Hypothalamus (tissue), 51 donors: ENCODE data around the gene PIGT.

Experiments
- DNase-seq, 51 donors: peaks; one replicate each; lab custom pipeline; 2025; lab: John Stamatoyannopoulos, UW

The PIGT gene

DNA sequence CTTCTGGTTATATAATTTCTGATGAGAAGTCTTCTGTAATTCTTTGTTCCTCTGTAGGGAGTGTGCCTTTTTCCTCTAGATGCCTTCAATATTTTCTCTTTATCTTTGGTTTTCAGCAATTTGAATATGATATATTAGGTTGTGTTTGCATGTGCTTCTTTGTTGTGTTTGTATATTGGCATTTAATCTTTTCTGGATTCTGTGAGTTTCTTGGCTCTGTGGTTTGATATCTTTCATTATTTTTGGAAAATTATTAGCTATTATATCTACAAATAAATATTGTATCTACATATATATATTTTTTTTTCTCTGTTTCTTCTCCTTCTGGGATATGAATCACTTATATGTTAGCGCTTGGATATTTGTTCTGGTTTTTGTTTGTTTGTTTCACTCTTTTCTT is 16.9 kb upstream of the PIGT start:
- DNase-seq, result no peak

DNA sequence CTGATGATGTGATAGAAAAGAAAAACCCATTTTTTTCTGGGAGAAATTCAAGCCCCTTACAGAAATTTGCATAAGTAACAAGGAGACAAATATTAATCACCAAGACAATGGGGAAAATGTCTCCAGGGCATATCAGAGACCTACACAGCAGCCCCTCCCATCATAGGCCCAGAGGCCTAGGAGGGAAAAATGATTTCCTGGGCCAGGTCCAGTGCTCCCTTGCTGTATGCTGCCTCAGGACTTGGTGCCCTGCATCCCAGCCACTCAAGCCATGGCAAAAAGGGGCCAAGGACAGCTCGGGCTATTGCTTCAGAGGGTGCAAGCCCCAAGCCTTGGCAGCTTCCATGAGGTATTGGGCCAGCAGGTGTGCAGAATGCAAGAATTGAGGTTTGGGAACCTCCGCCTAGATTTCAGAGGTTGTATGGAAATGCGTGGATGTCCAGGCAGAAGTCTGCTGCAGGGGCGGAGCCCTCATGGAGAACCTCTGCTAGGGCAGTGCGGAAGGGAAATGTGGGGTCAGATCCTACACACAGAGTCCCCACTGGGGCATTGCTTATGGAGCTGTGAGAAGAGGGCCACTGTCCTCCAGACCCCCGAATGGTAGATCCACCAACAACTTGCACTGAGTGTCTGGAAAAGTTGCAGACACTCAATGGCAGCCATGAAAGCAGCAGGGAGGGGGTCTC is 15.5 kb upstream of the PIGT start:
- no peak for DNase-seq

DNA sequence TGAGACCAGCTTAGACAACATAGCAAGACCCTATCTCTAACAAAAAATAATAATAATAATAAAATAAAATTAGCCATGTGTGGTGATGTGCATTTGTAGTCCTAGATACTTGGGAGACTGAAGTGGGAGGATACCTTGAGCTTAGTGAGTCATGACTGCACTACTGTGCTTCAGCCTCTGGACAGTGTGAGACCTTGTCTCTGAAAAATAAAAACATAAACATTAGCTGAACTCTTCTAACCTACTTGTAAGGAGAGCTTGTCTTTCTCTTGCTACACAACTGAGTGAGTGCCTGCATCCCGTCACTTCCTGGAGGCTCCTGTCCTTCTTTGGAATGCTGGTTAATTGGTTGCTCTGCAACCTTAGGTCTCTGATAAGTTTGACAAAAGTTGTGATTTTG is 13.0 kb upstream of the PIGT start:
- no peak for DNase-seq

DNA sequence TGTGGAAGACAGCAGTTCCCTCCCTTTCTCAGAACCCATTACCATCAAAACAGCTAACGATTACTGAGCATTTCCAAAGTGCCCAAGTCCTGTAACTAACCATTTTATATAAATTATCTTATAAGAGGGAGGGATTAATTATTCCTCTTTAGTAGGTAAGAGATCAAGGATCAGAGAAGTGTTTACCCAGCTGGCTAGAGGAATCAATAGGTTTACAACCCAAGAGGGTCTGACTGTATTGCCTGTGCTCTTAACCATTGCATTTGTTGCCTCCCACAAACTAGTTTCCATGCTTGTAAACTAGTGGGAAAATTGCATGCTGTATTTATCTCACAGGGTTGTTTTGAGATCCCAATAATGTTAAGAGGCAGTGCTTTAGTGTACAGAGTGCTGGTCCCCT is 11.5 kb upstream of the PIGT start:
- no peak for DNase-seq

DNA sequence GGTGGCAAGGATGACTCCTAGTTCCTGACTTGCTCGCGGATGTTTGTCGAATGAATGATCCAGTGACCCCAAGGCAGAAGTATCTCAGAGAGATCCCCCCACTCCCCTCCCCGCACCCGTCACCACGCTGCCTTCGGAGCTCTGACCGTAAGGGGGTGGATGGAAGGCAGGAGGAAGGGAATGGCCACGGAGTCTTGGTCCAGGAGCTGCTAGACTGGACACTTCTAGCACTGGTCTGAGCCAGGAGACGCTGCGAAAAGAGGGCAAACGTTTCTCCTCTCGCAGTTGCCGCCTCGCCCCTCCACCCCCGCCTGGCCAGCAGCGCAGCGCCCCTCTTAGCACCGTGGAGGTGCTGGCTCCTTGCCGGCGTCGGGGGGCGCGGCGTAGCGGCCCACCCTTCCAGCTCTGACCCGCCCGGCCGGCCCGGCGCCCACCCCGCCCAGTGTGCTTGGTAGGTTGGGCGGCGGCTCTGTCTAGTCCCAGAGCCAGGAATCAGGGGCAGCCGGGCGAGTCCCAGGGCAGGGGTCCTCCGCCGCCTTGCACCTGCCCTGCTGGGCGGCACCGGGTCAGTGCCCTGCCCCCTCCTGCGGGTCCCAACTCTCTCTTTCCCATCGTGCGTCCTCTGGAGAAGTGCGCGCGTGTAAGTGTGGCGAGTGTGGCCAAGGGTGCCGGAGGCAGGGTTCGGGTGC is 10.2 kb upstream of the PIGT start:
- peak in 7 of 51 donors; percentile 22 to 66 (median 57) for DNase-seq

DNA sequence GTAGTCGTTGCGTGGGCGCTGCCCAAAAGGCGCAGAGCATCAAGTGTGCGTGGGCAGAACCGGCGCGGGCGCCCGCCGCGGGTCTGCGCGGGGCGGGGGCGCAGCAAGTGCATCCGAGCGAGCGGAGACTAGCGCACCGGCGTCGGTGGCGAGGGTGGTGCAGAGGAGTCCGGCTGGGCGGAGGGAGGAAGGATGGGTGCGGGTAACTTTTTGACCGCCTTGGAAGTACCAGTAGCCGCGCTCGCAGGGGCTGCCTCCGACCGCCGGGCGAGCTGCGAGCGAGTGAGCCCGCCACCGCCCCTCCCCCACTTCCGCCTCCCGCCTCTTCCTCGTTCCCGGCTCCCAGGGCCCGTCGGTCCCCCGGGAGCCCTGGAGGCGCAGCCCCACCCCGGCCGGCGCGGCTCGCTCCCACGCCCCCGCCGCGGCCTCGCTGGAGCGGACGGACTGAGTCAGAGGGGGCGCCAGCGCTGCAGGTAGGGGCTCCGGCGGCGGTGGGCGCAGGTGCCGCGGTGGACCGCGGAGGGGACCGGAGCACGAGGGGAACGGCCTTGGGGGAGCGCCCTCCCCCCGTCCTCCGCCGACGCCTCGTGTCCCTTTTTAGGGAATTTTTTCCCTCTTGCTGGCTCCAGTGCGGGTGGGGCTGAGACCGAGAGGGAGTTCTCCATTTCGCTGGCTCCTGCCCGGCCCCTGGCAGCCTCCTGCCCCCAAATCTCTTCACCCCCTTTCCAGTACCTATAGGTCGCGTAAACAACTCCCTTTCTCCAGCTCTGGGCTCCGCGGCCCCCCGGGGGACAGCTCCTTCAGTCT is 9.5 kb upstream of the PIGT start:
- DNase-seq, result peak in 46 of 51 donors; percentile 32 to 82 (median 60)

DNA sequence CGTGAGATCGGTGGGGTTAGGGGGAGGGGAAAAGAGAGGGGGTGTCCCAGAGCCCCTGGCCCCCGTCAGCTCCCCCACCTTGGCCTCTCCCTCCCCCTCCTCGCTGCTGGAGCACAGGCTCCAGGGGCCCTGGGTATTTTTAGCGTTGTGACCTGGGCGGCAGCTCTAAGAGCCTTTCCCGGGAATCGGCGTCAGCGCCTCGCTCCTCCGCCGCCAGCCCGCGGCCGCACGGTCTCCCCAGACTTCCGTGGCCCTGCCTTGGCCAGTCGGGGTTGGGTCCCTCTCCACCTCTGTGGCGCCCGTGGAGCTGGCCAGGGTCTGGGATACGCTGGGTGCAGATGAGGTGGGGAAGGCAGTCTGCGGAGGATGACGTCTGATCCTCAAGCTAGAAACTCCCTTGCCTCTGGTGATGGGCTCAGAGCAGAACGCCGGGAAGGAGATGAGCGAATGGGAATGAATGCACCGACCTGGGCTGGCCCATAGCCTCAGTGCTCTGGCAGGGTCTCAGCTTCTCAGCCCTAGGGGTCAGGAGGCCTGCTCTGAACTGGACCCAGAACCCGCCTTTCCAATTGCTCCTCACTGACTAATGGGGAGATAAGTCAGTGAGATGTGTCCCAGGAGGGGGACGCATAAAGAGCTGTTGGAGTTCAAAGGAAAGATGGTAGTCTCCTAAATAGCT is 8.7 kb upstream of the PIGT start:
- peak in 27 of 51 donors; percentile 26 to 84 (median 55) for DNase-seq

DNA sequence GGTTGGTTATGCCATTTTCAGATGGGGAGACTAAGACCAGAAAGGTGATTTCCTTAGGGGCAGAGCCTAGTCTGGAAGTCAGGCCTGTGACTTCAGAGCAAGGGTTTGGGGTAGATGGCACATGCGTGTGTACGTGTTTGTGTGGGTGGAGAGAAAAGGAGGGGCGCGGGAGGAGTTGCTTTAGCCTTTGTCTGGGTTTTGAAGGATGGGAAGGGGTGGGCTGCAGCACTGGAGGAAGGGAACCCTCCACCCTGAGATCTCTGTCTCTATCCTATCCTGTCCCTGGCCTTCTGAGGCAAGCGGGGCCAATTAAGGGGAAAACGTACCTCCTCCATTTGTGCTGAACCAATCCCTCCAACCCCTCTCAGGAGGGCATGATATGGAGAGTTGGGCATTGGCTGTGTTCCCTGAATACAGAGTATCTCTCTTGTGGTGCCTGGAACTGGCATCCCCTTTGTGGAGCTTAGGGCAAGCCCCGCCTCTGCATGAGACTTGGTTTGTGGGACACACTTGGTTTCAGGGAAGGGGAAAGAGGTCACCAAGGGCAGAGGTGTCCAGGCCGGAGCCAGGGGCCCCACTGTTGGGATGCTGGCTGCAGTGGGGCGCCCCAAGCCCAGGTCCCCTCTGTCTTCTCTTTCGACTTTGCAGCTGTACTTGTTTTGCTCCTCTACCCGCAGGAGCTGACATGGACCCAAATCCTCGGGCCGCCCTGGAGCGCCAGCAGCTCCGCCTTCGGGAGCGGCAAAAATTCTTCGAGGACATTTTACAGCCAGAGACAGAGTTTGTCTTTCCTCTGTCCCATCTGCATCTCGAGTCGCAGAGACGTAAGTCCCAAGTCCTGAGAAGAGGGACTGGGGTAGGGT is 7.9 kb upstream of the PIGT start, which contains the start of gene DBNDD2:
TSS of gene DBNDD2 (plus strand) at position 507 of the 863 bp plus-strand sequence. CDS start at position 686, 179 bp downstream.
- peak in 42 of 51 donors; percentile 19 to 96 (median 79) for DNase-seq

DNA sequence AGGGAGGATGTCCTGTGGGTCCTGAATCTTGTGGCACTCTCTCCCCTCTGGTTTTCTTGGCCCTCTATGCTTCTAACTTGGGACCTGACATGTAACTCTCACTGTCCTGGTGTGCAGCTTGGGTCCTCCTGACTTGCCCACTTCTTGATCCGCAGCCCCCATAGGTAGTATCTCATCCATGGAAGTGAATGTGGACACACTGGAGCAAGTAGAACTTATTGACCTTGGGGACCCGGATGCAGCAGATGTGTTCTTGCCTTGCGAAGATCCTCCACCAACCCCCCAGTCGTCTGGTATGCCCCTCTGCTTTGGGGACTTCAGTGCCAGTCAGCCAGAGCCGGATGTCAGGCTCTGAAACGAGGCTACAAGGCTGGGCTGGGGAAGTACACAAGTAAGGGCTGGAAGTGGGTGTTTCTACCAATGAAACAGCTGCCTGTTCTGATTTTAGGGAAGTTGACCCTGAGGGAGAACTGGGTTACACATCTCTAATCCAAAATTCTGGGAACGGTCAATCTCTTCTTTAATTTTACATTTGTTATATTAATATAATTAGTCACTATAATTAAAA is 7.2 kb upstream of the PIGT start:
- peak in 18 of 51 donors; percentile 16 to 56 (median 30) for DNase-seq

DNA sequence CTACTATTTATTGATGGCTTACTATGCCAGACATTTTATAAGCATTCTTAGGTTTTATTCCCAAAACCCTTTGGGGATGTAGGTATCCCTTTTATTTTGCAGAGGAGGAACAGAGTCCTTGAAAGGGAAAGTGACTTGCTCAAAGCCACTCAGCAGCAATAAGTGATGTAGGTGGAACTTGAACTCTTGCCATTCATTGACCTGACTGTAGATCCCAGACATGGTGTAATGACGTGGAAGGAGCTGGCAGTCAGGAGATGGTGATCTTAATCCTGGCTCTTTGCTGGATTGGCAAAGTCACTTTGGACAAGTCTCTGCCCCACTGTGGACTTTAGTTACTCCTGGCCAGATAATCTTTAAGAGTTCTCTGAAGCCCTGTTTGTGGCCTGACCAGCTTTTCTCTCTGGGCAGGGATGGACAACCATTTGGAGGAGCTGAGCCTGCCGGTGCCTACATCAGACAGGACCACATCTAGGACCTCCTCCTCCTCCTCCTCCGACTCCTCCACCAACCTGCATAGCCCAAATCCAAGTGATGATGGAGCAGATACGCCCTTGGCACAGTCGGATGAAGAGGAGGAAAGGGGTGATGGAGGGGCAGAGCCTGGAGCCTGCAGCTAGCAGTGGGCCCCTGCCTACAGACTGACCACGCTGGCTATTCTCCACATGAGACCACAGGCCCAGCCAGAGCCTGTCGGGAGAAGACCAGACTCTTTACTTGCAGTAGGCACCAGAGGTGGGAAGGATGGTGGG is 6.2 kb upstream of the PIGT start:
- no peak for DNase-seq

DNA sequence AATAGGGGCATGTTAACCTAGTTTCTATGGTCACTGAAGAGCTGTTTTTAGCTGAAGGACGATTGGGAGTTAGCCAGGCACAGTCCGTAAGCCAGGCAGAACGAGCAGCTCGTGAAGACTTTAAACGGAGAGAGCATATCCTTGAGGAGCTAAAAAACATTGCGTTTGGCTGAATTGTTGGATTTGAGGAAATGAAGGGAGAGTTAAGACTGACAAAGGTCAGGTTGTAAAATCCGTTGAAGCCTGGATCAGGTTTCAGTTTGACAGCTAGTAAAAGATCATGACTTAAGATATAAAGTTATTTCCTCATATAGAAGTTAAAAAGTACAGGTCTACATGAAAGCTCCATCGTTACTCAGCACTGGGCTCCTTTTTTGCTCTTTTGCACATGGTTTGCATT is 5.1 kb upstream of the PIGT start:
- DNase-seq, result no peak

DNA sequence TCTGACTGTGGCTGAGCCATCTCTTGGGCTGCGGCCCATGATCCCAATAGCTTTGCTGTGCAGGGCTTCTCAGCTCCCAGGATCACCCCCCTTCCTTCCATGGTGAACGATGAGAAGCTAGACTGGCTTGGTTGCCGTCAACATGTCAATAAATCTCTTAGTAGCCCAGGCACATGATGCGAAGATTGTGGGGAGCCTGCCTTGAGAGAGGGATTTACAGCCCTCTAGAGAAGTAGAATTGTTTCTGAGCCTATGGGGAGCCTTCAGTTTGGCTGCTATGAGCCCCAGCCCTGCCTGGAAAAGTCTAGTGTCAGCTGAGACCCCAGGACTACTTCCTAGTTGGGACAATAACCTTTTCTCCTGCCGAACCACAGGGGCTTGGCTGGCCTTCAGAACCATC is 3.3 kb upstream of the PIGT start:
- no peak for DNase-seq

DNA sequence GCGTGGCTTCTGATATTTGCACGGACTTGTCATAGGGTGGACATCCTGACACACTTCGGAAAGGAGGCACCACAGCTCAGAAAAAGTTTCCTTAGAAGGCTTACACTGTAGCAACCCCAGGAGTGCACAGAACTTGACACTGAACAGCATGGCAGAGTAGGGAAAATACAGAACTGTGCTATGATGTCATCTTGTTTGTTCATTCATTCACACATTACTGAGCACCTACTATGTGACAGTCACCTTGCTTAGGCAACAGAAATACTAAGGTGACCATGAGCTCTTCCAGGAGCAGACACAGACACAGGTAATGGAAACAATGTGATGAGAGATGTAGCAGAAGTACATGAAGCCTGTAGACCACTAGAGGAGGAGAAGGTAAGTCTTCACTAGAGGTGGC is 2.5 kb upstream of the PIGT start:
- DNase-seq, result no peak

DNA sequence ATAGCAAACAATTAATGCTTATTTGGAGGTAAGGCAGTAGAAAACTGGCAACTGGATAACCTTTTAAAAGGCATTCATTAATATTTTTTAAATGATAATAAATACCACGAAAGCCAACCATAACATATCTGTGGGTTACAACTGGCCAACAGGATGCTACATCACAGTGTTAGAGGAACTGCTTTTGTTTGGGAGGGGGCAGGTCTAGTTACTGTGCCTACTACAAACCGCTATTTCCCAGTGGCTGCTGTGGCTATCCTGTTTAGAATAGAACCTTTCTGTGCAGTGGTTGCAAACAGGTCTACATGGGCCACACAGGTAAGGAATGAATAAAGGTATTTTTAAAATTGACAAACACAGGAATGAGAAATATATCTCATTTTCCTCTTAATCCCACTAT is 976 bp downstream of the PIGT start:
- DNase-seq, result no peak

DNA sequence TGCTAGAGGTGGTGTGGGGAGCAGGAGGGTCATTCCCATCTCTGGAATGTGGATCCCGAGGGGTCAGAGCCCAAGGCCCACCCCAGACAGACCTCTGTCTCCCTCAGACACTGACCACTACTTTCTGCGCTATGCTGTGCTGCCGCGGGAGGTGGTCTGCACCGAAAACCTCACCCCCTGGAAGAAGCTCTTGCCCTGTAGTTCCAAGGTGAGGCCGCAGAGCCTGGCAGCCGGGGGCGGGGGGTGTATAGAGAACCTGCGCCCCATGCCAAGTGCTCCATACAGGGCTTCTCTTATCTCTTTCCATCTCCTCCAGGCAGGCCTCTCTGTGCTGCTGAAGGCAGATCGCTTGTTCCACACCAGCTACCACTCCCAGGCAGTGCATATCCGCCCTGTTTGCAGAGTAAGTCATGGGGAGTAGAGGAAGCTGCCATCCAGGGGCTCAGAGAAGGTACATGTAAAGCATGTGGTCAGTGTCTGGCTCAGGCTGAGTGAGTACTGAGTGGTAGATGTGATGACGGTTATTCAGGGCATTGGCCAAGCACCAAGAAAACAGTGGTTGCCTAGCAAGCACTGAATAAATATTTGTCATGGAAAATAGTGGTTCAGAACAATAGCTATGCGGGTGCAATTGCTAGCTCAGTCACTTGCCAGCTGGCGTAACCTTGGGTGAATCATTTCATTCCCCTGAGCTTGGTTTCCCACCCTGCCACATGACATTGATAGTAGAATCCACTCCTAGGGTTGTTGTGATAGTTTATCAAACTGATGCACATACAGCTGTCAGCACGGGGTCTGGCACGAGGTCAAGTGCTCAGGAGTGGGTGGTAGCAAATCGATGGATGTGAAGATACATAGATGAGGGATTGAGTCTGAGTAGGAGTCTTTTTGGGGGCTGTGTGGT is 3.5 kb downstream of the PIGT start:
- peak in 16 of 51 donors; percentile 8 to 82 (median 30) for DNase-seq

DNA sequence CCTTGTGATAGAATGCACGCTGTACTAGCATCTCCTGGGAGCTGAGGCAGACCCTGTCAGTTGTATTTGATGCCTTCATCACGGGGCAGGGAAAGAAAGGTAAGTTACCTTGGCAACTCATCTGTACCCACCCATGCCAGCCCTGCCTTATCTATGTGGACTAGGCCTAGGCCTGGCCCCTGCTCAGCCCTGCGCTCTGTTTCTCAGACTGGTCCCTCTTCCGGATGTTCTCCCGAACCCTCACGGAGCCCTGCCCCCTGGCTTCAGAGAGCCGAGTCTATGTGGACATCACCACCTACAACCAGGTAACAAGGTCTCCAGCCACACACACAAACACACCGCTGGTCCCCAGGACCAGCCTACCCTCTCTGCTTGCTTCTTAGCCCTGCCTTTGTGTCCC is 4.2 kb downstream of the PIGT start:
- DNase-seq, result no peak

DNA sequence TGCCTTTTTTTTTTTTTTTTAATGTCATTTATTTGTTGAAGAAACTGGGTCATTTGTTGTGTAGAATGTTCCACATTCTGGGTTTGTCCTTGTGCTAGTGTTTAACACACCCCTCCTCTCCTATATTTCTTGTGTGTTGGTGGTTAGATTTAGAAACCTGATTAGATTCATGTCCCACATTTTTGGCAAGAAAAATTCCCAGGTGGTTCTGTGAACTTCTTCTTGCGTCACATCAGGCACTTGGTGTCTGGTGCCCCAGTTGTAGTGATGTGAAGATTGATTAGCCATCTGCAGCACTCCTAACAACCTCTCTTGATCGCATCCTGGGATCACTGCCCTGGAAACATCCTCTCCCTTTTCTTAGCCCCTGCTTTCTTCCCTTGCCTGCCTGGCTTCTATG is 7.8 kb downstream of the PIGT start:
- no peak for DNase-seq

DNA sequence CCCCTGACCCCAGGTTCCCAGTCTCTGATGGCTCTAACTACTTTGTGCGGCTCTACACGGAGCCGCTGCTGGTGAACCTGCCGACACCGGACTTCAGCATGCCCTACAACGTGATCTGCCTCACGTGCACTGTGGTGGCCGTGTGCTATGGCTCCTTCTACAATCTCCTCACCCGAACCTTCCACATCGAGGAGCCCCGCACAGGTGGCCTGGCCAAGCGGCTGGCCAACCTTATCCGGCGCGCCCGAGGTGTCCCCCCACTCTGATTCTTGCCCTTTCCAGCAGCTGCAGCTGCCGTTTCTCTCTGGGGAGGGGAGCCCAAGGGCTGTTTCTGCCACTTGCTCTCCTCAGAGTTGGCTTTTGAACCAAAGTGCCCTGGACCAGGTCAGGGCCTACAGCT is 9.6 kb downstream of the PIGT start:
- DNase-seq, result no peak
